KBM-7 (cell line): ENCODE measurements around the gene ACCSL.

ENCODE experiments used
- DNase-seq: peaks from one replicate; pipeline ENCODE4 v3.0.0-alpha.2; 2015
- in situ Hi-C: fragments of 300-500 bp; cut with MboI; formaldehyde crosslinking; loops from 2 replicates; pipeline ENCODE4 v1.14.3; 2020; ENCODE audit warnings: low sequenced_read_pairs, low pct_unique_long_range_greater_than_20kb, mixed read lengths

ACCSL gene

GRCh38 chr11:44016546-44017442 is 31.0 kb upstream of the ACCSL start:
- in situ Hi-C loops: no loop called here
- DNase-seq: no peak

GRCh38 chr11:44017443-44018126 is 30.2 kb upstream of the ACCSL start:
- no peak for DNase-seq
- in situ Hi-C loops: no loop called here

GRCh38 chr11:44018127-44018521 is 29.7 kb upstream of the ACCSL start:
- in situ Hi-C loops: no loop called here
- DNase-seq: no peak

GRCh38 chr11:44018829-44019228 is 29.0 kb upstream of the ACCSL start:
- DNase-seq: no peak
- in situ Hi-C loops: no loop called here

- no peak for DNase-seq
- in situ Hi-C loops: no loop called here
These were observed 22.8 kb upstream of the ACCSL start for GRCh38 chr11:44024977-44025376.

GRCh38 chr11:44025727-44026126 is 22.1 kb upstream of the ACCSL start:
- DNase-seq: no peak
- in situ Hi-C loops: no loop called here

GRCh38 chr11:44028401-44028800 is 19.4 kb upstream of the ACCSL start:
- in situ Hi-C loops: no loop called here
- DNase-seq: no peak

GRCh38 chr11:44028816-44029506 is 18.8 kb upstream of the ACCSL start:
- DNase-seq: no peak
- in situ Hi-C loops: no loop called here

- no peak for DNase-seq
- in situ Hi-C loops: no loop called here
These were observed 18.3 kb upstream of the ACCSL start for GRCh38 chr11:44029507-44029845.

GRCh38 chr11:44029977-44030911 is 17.5 kb upstream of the ACCSL start:
- in situ Hi-C loops: no loop called here
- no peak for DNase-seq

- no peak for DNase-seq
- in situ Hi-C loops: no loop called here
These were observed 16.8 kb upstream of the ACCSL start for GRCh38 chr11:44030996-44031395.

GRCh38 chr11:44031549-44031948 is 16.2 kb upstream of the ACCSL start:
- no peak for DNase-seq

GRCh38 chr11:44032299-44033085 is 15.3 kb upstream of the ACCSL start:
- no peak for DNase-seq
- in situ Hi-C loops: no loop called here

More at GRCh38 chr11:44031549-44031948, 16.2 kb upstream of the ACCSL start:
- in situ Hi-C loops: no loop called here

GRCh38 chr11:44033411-44033850 is 14.3 kb upstream of the ACCSL start:
- no peak for DNase-seq

GRCh38 chr11:44033856-44034255 is 13.9 kb upstream of the ACCSL start:
- in situ Hi-C loops: no loop called here
- no peak for DNase-seq

More at GRCh38 chr11:44033411-44033850, 14.3 kb upstream of the ACCSL start:
- in situ Hi-C loops: no loop called here

- DNase-seq: no peak
- in situ Hi-C loops: no loop called here
These were observed 13.1 kb upstream of the ACCSL start for GRCh38 chr11:44034639-44035038.

- in situ Hi-C loops: no loop called here
- DNase-seq: peak; percentile 80
These were observed 10.7 kb upstream of the ACCSL start for GRCh38 chr11:44036811-44037657.
